CD4-positive, alpha-beta T cell treated with Interleukin-15 for 4 hours (primary cell): ENCODE results near the gene RNASET2.
A peak's percentile ranks its signal among the peaks of the same experiment; 100 is the strongest.
"Not testable (repeated sequence)": the region's sequence is repeated elsewhere in the genome, so short reads cannot be mapped to it uniquely, and the experiment has no call there.

Source experiments
- DNase-seq: peaks from one replicate; pipeline ENCODE4 v3.0.0-alpha.2; 2020; ENCODE audit warnings: low spot score

Gene RNASET2

DNA sequence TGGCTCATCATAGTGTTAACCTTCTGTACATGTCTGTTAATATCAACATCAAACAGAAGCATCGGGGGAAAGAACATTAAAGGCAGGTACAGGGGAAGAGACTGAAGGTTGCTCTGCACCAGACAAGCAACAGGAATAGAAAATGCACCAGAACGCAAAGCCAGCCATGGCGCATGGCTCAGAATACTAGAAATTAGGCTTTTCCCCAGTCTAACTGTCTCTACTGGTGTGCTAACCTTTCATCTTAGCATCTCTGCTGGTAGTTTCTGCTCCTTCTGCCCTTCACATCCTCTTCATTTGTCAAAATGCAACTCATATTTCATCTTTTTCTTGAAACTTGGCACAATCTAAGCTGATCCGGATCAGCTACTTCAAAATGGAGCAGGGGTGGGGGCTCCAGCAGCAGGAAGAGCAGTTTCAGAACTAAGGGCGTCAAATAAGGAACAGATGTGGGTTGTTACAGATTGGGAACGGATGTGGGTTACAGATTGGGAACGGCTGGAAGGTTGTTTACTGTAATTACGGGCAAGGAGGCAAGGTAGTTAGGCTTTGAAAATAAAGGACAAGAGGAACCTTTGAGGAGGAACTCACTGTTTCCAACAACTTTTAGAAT is 13.1 kb upstream of the RNASET2 start:
- DNase-seq: no peak

DNA sequence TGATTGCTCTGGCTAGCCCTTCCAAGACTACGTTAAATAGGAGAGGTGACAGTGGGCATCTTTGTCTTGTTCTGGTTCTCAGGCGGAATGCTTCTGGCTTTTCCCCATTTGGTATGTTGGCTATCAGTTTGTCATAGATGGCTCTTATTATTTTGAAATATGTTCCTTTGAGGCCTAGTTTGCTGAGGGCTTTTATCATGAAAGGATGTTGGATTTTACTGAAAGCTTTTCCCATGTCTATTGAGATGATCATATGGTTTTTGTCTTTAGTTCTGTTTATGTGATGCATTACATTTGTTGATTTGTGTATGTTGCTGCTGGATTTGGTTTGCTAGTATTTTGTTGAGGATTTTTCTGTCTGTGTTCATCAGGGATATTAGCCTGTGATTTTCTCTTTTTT is 9.9 kb upstream of the RNASET2 start:
- no peak for DNase-seq

GRCh38 chr6:166960609-166960978 is 4.2 kb upstream of the RNASET2 start:
- DNase-seq: no peak

DNA sequence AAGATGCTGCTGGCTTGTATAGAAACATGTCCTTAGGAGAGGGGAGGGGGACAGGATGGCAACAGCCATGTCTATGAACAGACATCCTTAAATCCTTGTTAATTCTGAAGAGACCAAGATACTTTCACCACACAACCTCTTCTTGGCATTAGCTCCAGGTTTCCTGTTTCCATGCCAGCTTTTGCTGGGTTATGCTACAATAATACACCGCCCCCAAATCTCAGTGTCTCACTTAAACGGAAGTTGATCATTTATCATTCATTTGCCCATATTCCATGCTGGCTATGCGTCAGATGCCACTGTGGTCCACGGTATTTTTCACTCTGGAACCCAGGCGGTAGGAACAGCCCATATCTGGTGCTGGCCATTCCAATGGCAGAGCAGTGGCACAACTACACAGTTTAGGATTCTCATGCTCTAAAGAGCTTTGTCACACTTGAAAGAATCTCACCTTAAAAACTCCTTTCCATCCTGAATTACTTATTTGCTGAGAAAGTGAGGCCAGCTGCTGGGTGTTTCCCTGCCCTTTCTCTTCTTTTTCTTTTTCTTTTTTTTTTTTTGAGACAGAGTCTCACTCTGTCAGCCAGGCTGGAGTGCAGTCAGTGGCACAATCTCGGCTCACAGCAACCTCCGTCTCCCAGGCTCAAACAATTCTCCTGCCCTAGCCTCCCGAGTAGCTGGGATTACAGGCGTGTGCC is 3.7 kb upstream of the RNASET2 start:
- DNase-seq: no peak

DNA sequence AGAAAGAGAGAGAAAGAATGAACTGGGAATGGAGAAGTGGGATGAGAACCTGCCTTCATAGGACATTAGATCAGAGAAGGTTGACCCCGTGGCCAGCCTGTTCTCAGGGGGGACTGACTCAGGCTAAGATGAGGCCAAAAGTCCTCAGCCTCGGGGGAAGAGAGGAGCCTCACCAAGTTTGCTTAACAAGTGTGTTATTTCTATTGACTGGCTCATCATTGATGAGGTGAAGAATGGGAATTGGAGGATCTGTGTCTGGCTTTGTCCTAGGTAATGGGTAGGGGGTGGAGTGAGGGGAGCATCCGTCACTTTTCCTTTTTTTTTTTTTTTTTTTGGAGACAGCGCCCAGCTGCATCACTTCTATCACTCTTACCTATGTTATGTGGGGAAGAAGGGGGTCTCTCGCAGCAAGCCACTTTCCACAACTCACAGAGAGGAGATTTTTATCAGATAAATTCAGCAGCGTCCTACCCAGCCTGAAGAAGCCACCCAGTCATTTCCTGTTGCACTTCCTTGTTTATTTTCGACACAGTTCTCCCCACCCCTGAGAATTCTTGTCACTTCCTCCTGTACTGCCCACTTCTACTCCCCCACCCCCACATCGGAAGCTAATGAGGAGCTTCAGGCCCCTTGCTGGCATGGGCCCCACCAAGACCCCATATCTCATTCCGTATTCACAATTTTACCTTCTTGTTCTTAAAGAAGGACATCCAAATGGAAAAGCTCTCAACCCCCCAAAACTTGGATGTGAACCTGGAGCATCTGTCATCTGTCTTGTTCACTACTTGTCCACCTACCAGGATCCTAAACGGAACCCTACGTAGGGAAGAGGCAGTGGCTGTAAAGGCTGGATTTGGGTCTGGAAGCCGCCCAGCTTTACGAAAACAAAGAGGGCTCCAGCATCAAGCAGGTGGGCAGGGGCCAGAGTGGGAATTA is 2.8 kb upstream of the RNASET2 start:
- peak; percentile 68 for DNase-seq

- DNase-seq: no peak
Observed at GRCh38 chr6:166957805-166958076, 1.4 kb upstream of the RNASET2 start.

GRCh38 chr6:166957087-166957804 is 896 bp upstream of the RNASET2 start:
- DNase-seq: peak; percentile 47

DNA sequence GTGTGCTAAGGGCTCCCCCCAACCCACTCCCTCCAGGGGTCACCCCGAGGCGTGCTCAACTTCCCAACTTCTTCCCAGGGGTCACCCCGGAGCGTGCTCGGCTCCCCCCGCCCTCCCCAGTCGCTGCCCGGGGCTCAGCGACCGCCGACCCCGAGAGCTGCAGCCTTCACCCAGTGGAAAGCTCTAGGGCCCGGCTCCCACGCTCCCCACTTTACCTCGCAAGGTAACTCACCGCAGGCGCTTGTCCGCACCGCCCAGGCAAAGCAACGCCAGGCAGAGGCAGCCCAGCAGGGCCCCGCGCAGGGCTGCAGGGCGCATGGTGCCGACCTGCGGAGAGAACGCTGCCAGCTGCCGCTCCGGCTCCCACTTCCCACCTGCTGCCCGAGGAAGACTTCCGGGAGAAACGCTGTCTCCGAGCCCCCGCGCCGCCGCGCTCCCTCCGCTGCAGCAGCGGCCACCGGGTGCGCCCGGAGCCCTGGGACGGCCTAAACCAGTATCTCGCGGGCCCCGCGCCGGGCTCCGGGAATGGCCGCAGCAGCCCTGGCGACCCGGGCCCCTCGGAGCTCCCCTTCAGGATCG is 396 bp downstream of the RNASET2 start:
- DNase-seq: peak; percentile 20

GRCh38 chr6:166955121-166955864 is 1.1 kb downstream of the RNASET2 start:
- DNase-seq: peak; percentile 23

DNA sequence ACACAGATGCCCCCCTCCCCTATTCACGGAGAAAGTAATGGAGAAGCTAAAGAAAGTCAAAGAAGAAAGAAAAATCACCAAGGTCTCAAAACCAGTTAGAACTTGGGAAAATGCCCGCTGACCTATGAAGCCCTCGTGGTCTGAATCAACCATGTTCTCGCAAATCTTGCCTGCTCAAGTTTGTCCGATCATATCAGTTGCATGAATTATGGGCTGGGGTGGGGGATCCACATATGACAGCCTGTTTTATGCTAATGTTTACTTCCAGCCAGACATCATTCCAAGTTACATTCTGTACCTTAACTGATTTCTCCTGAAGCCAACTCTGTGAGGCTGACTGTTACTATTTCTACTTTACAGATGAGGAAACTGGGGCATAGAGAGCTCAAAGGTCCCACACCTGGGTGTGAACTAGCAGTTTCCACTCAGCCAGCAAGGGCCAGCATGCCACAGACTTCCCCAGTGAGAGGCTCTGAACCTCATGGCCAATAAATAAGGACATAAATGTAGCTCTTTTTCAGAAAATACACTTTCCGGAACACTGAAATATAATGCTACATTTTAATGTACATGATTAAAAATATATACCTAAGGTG is 2.1 kb downstream of the RNASET2 start:
- DNase-seq: no peak

DNA sequence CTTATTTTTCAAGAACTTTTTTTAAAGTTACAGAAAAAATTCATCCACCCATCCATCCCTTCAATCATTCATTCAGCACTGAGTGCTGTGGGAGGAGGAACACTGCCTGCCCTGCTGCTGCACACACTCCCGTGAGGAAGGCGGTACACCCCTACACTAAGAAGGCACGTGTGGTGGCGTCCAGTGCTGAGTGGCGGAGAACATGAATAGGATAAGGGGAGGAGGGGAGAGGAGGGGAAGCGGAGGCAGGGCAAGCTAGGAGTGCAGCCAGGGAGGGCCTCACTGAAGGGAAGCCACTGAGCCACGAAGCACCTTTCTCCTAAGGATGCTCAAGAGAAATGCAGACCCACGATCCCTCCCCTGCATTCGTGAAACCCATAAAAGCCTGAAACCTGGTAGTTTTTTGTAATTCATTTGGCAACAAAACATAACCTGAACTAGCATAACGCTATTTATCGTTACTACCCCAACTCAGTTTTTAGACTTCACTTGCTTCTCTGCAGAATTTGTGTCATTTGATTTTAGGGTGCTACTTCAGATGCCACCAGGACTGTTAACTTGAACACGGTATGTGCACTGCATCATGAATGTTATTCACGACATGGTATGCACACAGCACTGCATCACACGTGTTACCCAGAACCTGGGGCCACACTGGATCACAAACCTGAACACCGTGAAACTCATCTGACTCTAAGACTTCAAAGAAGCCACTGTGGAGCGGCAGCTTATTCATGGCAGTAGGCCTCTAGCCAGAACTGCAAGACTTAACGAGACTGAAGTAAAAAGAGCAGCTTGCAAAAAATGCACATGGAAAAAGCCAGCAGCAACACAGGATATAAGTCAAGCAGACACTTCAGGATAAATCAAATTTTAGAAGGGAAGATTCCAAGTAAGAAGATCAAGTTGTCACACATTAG is 3.5 kb downstream of the RNASET2 start:
- peak; percentile 51 for DNase-seq

DNA sequence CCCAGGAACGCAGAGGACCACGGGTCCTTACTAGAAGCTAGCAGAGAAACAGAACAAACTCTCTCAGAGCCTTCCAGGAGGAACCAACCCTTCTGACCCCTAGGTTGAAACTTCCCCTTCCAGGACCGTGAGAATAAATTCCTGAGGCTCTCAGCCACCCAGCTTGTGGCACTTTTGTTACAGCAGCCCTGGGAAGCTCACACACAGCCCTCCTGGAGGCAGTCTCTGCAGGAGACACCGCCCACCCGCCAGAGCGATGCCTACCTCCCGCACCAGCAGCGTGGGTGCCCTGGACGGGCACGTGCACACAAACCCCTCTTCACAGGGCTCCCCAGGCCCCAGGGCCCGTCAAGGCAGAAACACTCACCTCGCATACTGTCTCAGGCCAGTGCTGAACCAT is 4.2 kb downstream of the RNASET2 start:
- DNase-seq: no peak

DNA sequence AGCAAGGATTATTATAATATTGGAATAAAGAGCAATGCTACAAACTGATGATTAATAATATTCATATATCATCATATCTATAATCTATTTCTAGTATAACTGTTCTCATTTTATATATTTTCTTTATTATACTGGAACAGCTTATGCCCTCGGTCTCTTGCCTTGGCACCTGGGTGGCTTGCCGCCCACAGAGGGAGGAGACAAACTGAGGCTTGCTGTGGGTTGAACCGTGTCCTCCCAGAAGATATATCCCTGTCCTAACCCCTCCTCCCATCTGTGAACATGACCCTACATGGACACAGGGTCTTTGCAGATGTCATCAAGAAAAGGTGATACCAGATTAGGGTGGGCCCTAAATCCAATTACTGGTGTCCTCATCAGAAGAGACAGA is 4.7 kb downstream of the RNASET2 start:
- no peak for DNase-seq

DNA sequence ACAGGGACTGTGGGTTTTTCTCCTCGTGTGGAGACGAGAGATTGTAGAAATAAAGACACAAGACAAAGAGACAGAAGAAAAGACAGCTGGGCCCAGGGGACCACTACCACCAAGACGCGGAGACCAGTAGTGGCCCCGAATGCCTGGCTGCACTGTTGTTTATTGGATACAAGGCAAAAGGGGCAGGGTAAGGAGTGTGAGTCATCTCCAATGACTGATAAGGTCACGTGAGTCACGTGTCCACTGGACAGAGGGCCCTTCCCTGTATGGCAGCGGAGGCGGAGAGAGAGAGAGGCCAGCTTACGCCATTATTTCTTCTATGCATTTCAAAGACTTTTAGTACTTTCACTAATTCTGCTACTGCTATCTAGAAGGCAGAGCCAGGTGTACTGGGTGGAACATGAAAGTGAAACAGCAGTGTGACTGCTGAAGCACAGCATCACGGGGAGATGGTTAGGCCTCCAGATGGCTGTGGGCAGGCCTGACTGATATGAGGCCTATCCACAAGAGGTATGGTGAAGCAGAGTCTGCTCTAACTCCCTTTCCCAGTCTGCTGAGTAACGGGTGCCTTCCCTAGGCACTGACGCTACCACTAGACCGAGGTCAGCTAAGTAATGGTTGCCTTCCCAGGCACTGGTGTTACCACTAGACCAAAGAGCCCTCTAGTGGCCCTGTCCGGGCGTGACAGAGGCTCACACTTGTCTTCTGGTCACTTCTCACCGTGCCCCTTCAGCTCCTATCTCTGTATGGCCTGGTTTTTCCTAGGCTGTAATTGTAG is 5.3 kb downstream of the RNASET2 start:
- peak; percentile 68 for DNase-seq

DNA sequence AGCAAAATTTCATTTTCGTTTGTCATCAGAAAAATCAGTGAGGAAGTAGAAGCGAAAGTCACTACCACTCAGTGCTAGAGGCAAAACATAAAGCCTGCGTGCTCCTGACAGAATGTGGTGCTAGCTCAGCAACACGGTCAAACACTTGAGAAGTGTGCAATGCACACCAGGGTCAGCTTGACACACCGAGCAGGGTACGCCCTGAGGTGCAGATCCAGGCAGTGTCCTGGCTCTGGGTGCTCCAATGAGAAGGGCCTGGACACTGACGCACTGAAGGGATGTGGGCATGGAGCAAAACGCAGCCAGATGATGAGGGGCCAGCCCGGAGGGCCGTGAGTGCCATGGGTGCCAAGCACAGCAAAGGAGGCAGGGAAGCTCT is 5.9 kb downstream of the RNASET2 start:
- peak; percentile 32 for DNase-seq

GRCh38 chr6:166949528-166950442 is 6.6 kb downstream of the RNASET2 start:
- DNase-seq: no peak

DNA sequence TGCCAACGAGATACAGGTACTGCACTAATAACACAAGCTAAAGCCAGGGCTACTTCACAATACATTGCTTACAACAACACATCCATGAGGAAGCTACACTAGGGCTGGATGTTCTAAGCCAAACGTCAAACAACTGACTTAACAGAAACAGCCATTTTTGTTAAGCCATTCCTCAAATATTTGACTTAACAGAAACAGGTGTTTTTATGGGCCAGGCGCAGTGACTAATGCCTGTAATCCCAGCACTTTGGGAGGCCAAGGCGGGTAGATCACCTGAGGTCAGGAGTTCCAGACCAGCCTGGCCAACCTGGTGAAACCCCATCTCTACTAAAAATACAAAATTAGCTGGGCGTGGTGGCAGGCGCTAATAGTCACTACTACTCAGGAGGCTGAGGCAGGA is 7.6 kb downstream of the RNASET2 start:
- DNase-seq: not testable (repeated sequence)

DNA sequence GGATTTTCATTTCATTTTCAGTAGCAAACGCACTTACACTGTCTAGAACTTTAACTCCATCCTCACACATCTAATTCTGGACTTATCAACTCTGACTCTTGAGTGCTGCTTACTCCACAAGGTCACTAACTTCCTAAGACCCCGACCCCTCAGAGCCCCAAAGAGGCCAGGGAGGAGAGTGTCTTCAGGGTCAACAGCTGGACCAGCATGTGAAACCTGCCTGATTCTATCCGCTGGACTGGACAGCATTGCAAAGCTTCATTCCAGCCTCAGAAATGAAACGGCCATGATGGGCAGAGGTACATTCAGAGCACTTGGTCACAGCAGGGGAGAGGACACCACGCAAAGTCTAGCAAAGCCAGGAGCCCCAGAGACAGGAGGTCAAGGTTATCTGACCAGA is 9.1 kb downstream of the RNASET2 start:
- no peak for DNase-seq
